Uterus (tissue), 4 donors: ENCODE results near the gene MUSK. TPM values are rescaled to one million over a fixed set of nuclear protein-coding genes. Genes with fewer than 3 reads are reported as not detected.
A peak's percentile ranks its signal among the peaks of the same experiment; 100 is the strongest.
"Not testable (repeated sequence)": the region's sequence is repeated elsewhere in the genome, so short reads cannot be mapped to it uniquely, and the experiment has no call there.

Source experiments
- DNase-seq, 2 donors: peaks; one replicate each; pipeline ENCODE4 v3.0.0-alpha.2; 2019 to 2020
- H3K27ac ChIP-seq, 2 donors: fragments of 200-600 bp; sonication (generic); 1 replicate in 1 of 2; 2 replicates in 1 of 2; pipeline ENCODE4 v1.5.1; 2016 to 2018
- H3K27me3 ChIP-seq, 2 donors: fragments of 200-600 bp; sonication (generic); one replicate each; pipeline ENCODE4 v1.5.1; 2018 to 2019; ENCODE audit warnings: control low read depth in 1 of 2
- H3K36me3 ChIP-seq, 2 donors: fragments of 200-600 bp; sonication (generic); one replicate each; pipeline ENCODE4 v1.5.1; 2019; ENCODE audit warnings: control low read depth in 1 of 2
- H3K4me1 ChIP-seq, 2 donors: fragments of 200-600 bp; sonication (generic); one replicate each; pipeline ENCODE4 v1.5.1; 2018 to 2019; ENCODE audit warnings: control low read depth in 1 of 2
- H3K4me3 ChIP-seq, 2 donors: fragments of 200-600 bp; sonication (generic); 1 replicate in 1 of 2; 2 replicates in 1 of 2; pipeline ENCODE4 v1.5.1; 2018 to 2019; ENCODE audit warnings: mild to moderate bottlenecking in 1 of 2
- H3K9me3 ChIP-seq, 2 donors: fragments of 200-600 bp; sonication (generic); one replicate each; pipeline ENCODE4 v1.5.1; 2019; ENCODE audit warnings: control low read depth in 1 of 2
- POLR2A ChIP-seq, 2 donors: fragments of 450-650 bp; IDR thresholded peaks; one replicate each; pipeline ENCODE4 v1.6.1; 2016; ENCODE audit warnings: antibody characterized with exemption in 2 of 2, mild to moderate bottlenecking in 1 of 2, moderate library complexity in 1 of 2
- intact Hi-C: fragments of 100-400 bp; cut with DNase I; formaldehyde crosslinking; loops from one replicate; pipeline ENCODE4 v1.15.1; 2023; ENCODE audit warnings: low total_unique reads
- total RNA-seq, 4 donors: library from RNA; depleted of rRNA in 3 of 4; stranded (reverse); fragments of >200 nt in 3 of 4; gene quantifications; one replicate each; pipeline versions ENCODE4 v1.1.0 to v1.2.4, GENCODE V29; 2014 to 2023
- TF ChIP-seq, protein P1 (sequence below), 4 experiments: fragments of 200-600 bp in 2 of 4; fragments of 450-650 bp in 2 of 4; sonication (generic) in 2 of 4; IDR thresholded peaks; one replicate each; pipeline ENCODE4 v1.5.1; 2016 to 2019; ENCODE audit warnings: antibody characterized with exemption in 4 of 4, mild to moderate bottlenecking in 2 of 4, moderate library complexity in 1 of 4
- donor health status: DM: yes; HTN: yes; CAD: no.

Gene MUSK
- total RNA-seq, 4 donors from 2014 or later, result 11.5 TPM; not detected in 3

DNA sequence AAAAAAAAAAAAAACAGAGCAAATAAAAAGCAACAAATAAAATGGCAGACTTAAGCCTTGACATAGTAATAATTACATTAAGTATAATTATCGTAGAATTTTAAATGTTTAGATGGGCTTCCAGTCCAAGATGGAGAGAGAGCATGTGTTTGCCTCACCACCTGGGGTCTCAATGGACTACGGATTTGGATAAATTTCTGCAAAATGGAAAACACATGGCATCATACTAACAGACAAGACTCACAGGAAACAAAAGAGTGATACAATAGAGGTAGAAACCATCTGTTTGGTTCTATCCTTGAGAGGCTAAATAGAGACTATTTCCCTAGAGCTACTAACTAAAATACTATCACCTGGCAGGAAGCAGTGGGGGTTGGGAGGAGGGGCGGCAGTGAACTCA, 144.3 kb downstream of the MUSK start:
- Histone ChIP-seq H3K27me3 (no peaks in the 10 kb centered on the region), H3K27ac (no peak overlapping the region), H3K9me3 (no peaks in the 10 kb centered on the region), H3K4me3 (no peak overlapping the region), H3K36me3 (no peaks in the 10 kb centered on the region), H3K4me1 (no peaks in the 10 kb centered on the region)
- intact Hi-C loops, result no loop called here
- no peak for DNase-seq
- TF ChIP-seq, protein P1, sequence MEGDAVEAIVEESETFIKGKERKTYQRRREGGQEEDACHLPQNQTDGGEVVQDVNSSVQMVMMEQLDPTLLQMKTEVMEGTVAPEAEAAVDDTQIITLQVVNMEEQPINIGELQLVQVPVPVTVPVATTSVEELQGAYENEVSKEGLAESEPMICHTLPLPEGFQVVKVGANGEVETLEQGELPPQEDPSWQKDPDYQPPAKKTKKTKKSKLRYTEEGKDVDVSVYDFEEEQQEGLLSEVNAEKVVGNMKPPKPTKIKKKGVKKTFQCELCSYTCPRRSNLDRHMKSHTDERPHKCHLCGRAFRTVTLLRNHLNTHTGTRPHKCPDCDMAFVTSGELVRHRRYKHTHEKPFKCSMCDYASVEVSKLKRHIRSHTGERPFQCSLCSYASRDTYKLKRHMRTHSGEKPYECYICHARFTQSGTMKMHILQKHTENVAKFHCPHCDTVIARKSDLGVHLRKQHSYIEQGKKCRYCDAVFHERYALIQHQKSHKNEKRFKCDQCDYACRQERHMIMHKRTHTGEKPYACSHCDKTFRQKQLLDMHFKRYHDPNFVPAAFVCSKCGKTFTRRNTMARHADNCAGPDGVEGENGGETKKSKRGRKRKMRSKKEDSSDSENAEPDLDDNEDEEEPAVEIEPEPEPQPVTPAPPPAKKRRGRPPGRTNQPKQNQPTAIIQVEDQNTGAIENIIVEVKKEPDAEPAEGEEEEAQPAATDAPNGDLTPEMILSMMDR (IDR thresholded peaks at IDR 0.05), result no peak
- TF ChIP-seq POLR2A (IDR thresholded peaks at IDR 0.05), result no peak

GRCh38 chr9:110814159-110814558, 145.6 kb downstream of the MUSK start:
- no peaks in the 10 kb centered on the region for H3K4me1 ChIP-seq
- no peak overlapping the region for H3K4me3 ChIP-seq
- H3K36me3 ChIP-seq, result no peaks in the 10 kb centered on the region
- H3K9me3 ChIP-seq, result no peaks in the 10 kb centered on the region
- intact Hi-C loops, result no loop called here
- TF ChIP-seq POLR2A (IDR thresholded peaks at IDR 0.05), result no peak
- TF ChIP-seq, protein P1 (IDR thresholded peaks at IDR 0.05), result no peak
- no peaks in the 10 kb centered on the region for H3K27me3 ChIP-seq
- no peak overlapping the region for H3K27ac ChIP-seq
- DNase-seq, result no peak

DNA sequence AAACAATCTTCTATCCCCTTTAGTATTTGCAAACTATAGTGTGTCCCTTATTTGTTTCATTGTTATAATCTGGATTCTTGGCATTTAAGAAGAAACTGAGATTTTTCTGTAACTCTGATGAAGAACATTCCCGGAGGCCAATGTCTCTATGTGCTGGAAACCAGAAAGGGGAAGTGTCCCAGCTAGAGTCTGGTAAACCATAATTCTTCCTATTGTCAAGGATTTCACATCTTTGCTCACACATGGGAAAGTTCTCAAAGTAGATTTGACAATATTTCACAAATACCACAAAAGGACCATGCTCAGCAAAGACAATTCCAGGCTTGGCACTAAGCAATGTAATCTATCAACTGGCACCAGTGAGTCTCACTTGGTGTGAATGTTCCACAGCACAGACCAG, 146.8 kb downstream of the MUSK start:
- TF ChIP-seq POLR2A (IDR thresholded peaks at IDR 0.05), result no peak
- TF ChIP-seq, protein P1 (IDR thresholded peaks at IDR 0.05), result no peak
- no peaks in the 10 kb centered on the region for H3K4me1 ChIP-seq
- H3K4me3 ChIP-seq, result no peak overlapping the region
- no peaks in the 10 kb centered on the region for H3K9me3 ChIP-seq
- no peak overlapping the region for H3K27ac ChIP-seq
- intact Hi-C loops, result no loop called here
- H3K36me3 ChIP-seq, result no peaks in the 10 kb centered on the region
- H3K27me3 ChIP-seq, result no peaks in the 10 kb centered on the region
- DNase-seq, result no peak

- TF ChIP-seq POLR2A (IDR thresholded peaks at IDR 0.05), result no peak
- TF ChIP-seq, protein P1 (IDR thresholded peaks at IDR 0.05), result no peak
- intact Hi-C loops, result no loop called here
- Histone ChIP-seq H3K27ac (peak overlapping the region in 1 of 2 donors; percentile 11), H3K9me3 (no peaks in the 10 kb centered on the region), H3K4me1 (no peaks in the 10 kb centered on the region), H3K4me3 (no peak overlapping the region), H3K27me3 (no peaks in the 10 kb centered on the region), H3K36me3 (no peaks in the 10 kb centered on the region)
- DNase-seq, result no peak
Observed at GRCh38 chr9:110820381-110820780, 151.8 kb downstream of the MUSK start.

GRCh38 chr9:110821064-110821463, 152.5 kb downstream of the MUSK start:
- H3K4me3 ChIP-seq, result no peak overlapping the region
- no peak for TF ChIP-seq POLR2A (IDR thresholded peaks at IDR 0.05)
- TF ChIP-seq, protein P1 (IDR thresholded peaks at IDR 0.05), result no peak
- H3K27me3 ChIP-seq, result no peaks in the 10 kb centered on the region
- H3K27ac ChIP-seq, result peak overlapping the region in 1 of 2 donors; percentile 57
- H3K36me3 ChIP-seq, result no peaks in the 10 kb centered on the region
- intact Hi-C loops, result no loop called here
- no peak for DNase-seq
- no peaks in the 10 kb centered on the region for H3K9me3 ChIP-seq
- no peaks in the 10 kb centered on the region for H3K4me1 ChIP-seq

GRCh38 chr9:110825129-110825528, 156.5 kb downstream of the MUSK start:
- H3K9me3 ChIP-seq, H3K4me3 ChIP-seq, H3K27me3 ChIP-seq, H3K27ac ChIP-seq, H3K4me1 ChIP-seq, DNase-seq, intact Hi-C loops, H3K36me3 ChIP-seq: not testable (repeated sequence)
